H9 (cell line): ENCODE results near the gene TMEM221. TPM values are rescaled to one million over a fixed set of nuclear protein-coding genes. Genes with fewer than 3 reads are reported as not detected.

ENCODE experiments used
- DNase-seq: peaks from one replicate; pipeline ENCODE4 v3.0.0-alpha.2; 2017
- H2AFZ ChIP-seq: one replicate; pipeline ENCODE4 v1.6.1; 2013; ENCODE audit warnings: mild to moderate bottlenecking, low read length, control low read depth, moderate library complexity
- H2AK5ac ChIP-seq: 2 replicates; pipeline ENCODE4 v1.6.1; 2013; ENCODE audit warnings: low read length, control low read depth, mixed read lengths; ENCODE audit not compliant: insufficient read length
- H2BK120ac ChIP-seq: one replicate; pipeline ENCODE4 v1.6.1; 2013; ENCODE audit warnings: low read depth, mild to moderate bottlenecking, low read length, control low read depth, inconsistent platforms; ENCODE audit not compliant: poor library complexity, severe bottlenecking
- H2BK12ac ChIP-seq: 2 replicates; pipeline ENCODE4 v1.6.1; 2013; ENCODE audit warnings: low read length, control low read depth, mixed read lengths, low read depth; ENCODE audit not compliant: insufficient read length
- H2BK15ac ChIP-seq: 2 replicates; pipeline ENCODE4 v1.6.1; 2013; ENCODE audit warnings: low read depth, low read length, control low read depth
- H2BK20ac ChIP-seq: one replicate; pipeline ENCODE4 v1.6.1; 2013; ENCODE audit warnings: low read depth, mild to moderate bottlenecking, low read length, control low read depth, inconsistent platforms; ENCODE audit not compliant: poor library complexity, severe bottlenecking
- H2BK5ac ChIP-seq: 2 replicates; pipeline ENCODE4 v1.6.1; 2013; ENCODE audit warnings: low read length, control low read depth, mixed read lengths; ENCODE audit not compliant: insufficient read length
- H3K14ac ChIP-seq: 2 replicates; pipeline ENCODE4 v1.6.1; 2013; ENCODE audit warnings: low read length, control low read depth; ENCODE audit not compliant: insufficient read depth
- H3K18ac ChIP-seq: 2 replicates; pipeline ENCODE4 v1.6.1; 2013; ENCODE audit warnings: low read depth, mild to moderate bottlenecking, mixed read lengths, low read length, control low read depth; ENCODE audit not compliant: insufficient read length
- H3K23ac ChIP-seq: 2 replicates; pipeline ENCODE4 v1.6.1; 2013; ENCODE audit warnings: low read length, control low read depth, mixed read lengths, low read depth; ENCODE audit not compliant: insufficient read length
- H3K23me2 ChIP-seq: 2 replicates; pipeline ENCODE4 v1.6.1; 2013; ENCODE audit warnings: low read depth, mild to moderate bottlenecking, mixed read lengths, low read length, control low read depth; ENCODE audit not compliant: insufficient read length, poor library complexity, severe bottlenecking
- H3K27ac ChIP-seq: 2 replicates; pipeline ENCODE4 v1.5.1; 2013; ENCODE audit warnings: low read length, control low read depth, mixed read lengths, low read depth; ENCODE audit not compliant: insufficient read length
- H3K27me3 ChIP-seq: 2 replicates; pipeline ENCODE4 v1.6.1; 2013; ENCODE audit warnings: low read length, control low read depth, inconsistent platforms; ENCODE audit not compliant: insufficient read depth
- H3K4ac ChIP-seq: 2 replicates; pipeline ENCODE4 v1.6.1; 2013; ENCODE audit warnings: low read depth, mild to moderate bottlenecking, control low read depth, inconsistent platforms, low read length, moderate library complexity
- H3K4me1 ChIP-seq: 2 replicates; pipeline ENCODE4 v1.6.1; 2013; ENCODE audit warnings: low read length, control low read depth, inconsistent platforms; ENCODE audit not compliant: insufficient read depth
- H3K4me2 ChIP-seq: 2 replicates; pipeline ENCODE4 v1.6.1; 2013; ENCODE audit warnings: low read length, control low read depth, mixed read lengths; ENCODE audit not compliant: insufficient read length, insufficient read depth
- H3K56ac ChIP-seq: 2 replicates; pipeline ENCODE4 v1.6.1; 2013; ENCODE audit warnings: low read depth, mild to moderate bottlenecking, mixed read lengths, low read length, control low read depth; ENCODE audit not compliant: insufficient read length
- H3K79me1 ChIP-seq: 2 replicates; pipeline ENCODE4 v1.6.1; 2013; ENCODE audit warnings: low read depth, mild to moderate bottlenecking, moderate library complexity, low read length, control low read depth, inconsistent platforms; ENCODE audit not compliant: insufficient read depth, poor library complexity, severe bottlenecking
- H3K79me2 ChIP-seq: 2 replicates; pipeline ENCODE4 v1.6.1; 2013; ENCODE audit warnings: low read length, control low read depth, inconsistent platforms; ENCODE audit not compliant: insufficient read depth
- H3K9ac ChIP-seq: 2 replicates; pipeline ENCODE4 v1.6.1; 2013; ENCODE audit warnings: low read length, control low read depth, mixed read lengths; ENCODE audit not compliant: insufficient read length; ENCODE audit errors: extremely low read depth
- H3K9me3 ChIP-seq: one replicate; pipeline ENCODE4 v1.6.1; 2013; ENCODE audit warnings: low read depth, low read length, inconsistent platforms; ENCODE audit not compliant: control insufficient read depth
- H3T11ph ChIP-seq: one replicate; pipeline ENCODE4 v1.6.1; 2013; ENCODE audit warnings: mild to moderate bottlenecking, low read length, control low read depth, inconsistent platforms
- H4K20me1 ChIP-seq: one replicate; pipeline ENCODE4 v1.6.1; 2013; ENCODE audit not compliant: control insufficient read depth, insufficient read length, insufficient read depth
- H4K5ac ChIP-seq: 2 replicates; pipeline ENCODE4 v1.6.1; 2013; ENCODE audit warnings: low read depth, mild to moderate bottlenecking, mixed read lengths, low read length, control low read depth; ENCODE audit not compliant: insufficient read length
- H4K8ac ChIP-seq: replicated peaks from 2 replicates; pipeline ENCODE4 v1.6.1; 2013; ENCODE audit warnings: low read length, control low read depth, mixed read lengths, low read depth; ENCODE audit not compliant: insufficient read length
- H4K91ac ChIP-seq: 2 replicates; pipeline ENCODE4 v1.6.1; 2013; ENCODE audit warnings: low read depth, mild to moderate bottlenecking, moderate library complexity, mixed read lengths, low read length, control low read depth; ENCODE audit not compliant: insufficient read length
- H3K27ac Mint-ChIP-seq, 3 experiments: 2 replicates in 2 of 3; 3 replicates in 1 of 3; pipeline ENCODE4 v1.8.0; 2020 to 2021; ENCODE audit warnings: mixed read lengths in 3 of 3, mild to moderate bottlenecking in 1 of 3, moderate library complexity in 1 of 3
- H3K27me3 Mint-ChIP-seq: 2 replicates; pipeline ENCODE4 v1.8.0; 2021; ENCODE audit warnings: low read depth, mild to moderate bottlenecking, moderate library complexity, mixed read lengths
- H3K36me3 Mint-ChIP-seq, 3 experiments: 2 replicates in 2 of 3; 3 replicates in 1 of 3; pipeline ENCODE4 v1.8.0; 2020 to 2021; ENCODE audit warnings: low read depth in 3 of 3, mixed read lengths in 3 of 3; ENCODE audit not compliant: insufficient read depth in 1 of 3
- H3K4me1 Mint-ChIP-seq, 2 experiments: 2 replicates each; pipeline ENCODE4 v1.8.0; 2020; ENCODE audit warnings: mixed read lengths in 2 of 2
- H3K4me3 Mint-ChIP-seq, 2 experiments: 2 replicates in 1 of 2; 3 replicates in 1 of 2; pipeline ENCODE4 v1.8.0; 2020 to 2021; ENCODE audit warnings: mild to moderate bottlenecking in 2 of 2, mixed read lengths in 2 of 2, moderate library complexity in 1 of 2
- H3K9me3 Mint-ChIP-seq, 2 experiments: 2 replicates in 1 of 2; 3 replicates in 1 of 2; pipeline ENCODE4 v1.8.0; 2020; ENCODE audit warnings: mild to moderate bottlenecking in 2 of 2, mixed read lengths in 2 of 2, moderate library complexity in 1 of 2
- WGBS: extraction: QIAGEN DNeasy Blood & Tissue Kit; methylation state at CpG from one replicate; pipeline ENCODE4 v1.1.7; 2013; ENCODE audit warnings: missing lambda C conversion rate, low lambda C conversion rate, mixed read lengths; ENCODE audit not compliant: insufficient read length; ENCODE audit errors: extremely low coverage; 5-methylcytosine and 5-hydroxymethylcytosine counted together
- total RNA-seq: library from RNA; stranded (reverse); gene quantifications from 2 replicates; pipeline ENCODE4 v1.2.1, GENCODE V29; 2021
- TF ChIP-seq, protein P1 (sequence below): fragments of 200-600 bp; sonication (generic); conservative IDR thresholded peaks from 3 replicates; pipeline ENCODE4 v1.8.0; 2021; ENCODE audit warnings: antibody characterized with exemption, mild to moderate bottlenecking

The TMEM221 gene
- total RNA-seq, 1 experiment from 2014 or later, result 1.4 TPM

GRCh38 chr19:17460372-17461230 lies 12.1 kb upstream of the TMEM221 start, which contains the start of gene NXNL1:
Gene NXNL1, minus strand, starts transcription at chr19:17460926. Its CDS starts 57 bp downstream, at chr19:17460869.
- H3K4me3 Mint-ChIP-seq, result no peak within 1 kb of the TSS; a peak in 1 of 5 replicates
- Histone ChIP-seq H4K8ac (no peak within 1 kb of the TSS), H3K23me2 (no peaks in the 10 kb centered on the region), H3K18ac (no peak within 1 kb of the TSS), H3K79me2 (no peaks in the 10 kb centered on the region), H3K27ac (no peak within 1 kb of the TSS), H2BK120ac (no peak within 1 kb of the TSS), H3K79me1 (no peaks in the 10 kb centered on the region), H3K4me1 (no peaks in the 10 kb centered on the region), H2BK5ac (no peak within 1 kb of the TSS), H3T11ph (no peak within 1 kb of the TSS), H4K5ac (no peak within 1 kb of the TSS), H2BK20ac (no peak within 1 kb of the TSS), H3K56ac (no peak within 1 kb of the TSS), H2AFZ (no peak within 1 kb of the TSS), H3K14ac (no peak within 1 kb of the TSS; the same call in 1 of the 2 replicates), H4K91ac (no peak within 1 kb of the TSS), H3K4ac (no peak within 1 kb of the TSS), H2AK5ac (no peak within 1 kb of the TSS), H2BK15ac (no peak within 1 kb of the TSS), H3K23ac (no peak within 1 kb of the TSS), H3K4me2 (no peak within 1 kb of the TSS), H4K20me1 (peaks cover 4% of the 10 kb centered on the region), H3K9ac (no peak within 1 kb of the TSS), H2BK12ac (no peak within 1 kb of the TSS), H3K27me3 (no peaks in the 10 kb centered on the region; the same call in 1 of the 2 replicates), H3K9me3 (no peaks in the 10 kb centered on the region)
- H3K27me3 Mint-ChIP-seq, result peaks cover 37% of the 10 kb centered on the region
- no peaks in the 10 kb centered on the region for H3K9me3 Mint-ChIP-seq
- WGBS, result no CpG with 5 or more reads among the region's 26 CpGs
- no peaks in the 10 kb centered on the region; a peak in 1 of 7 replicates for H3K36me3 Mint-ChIP-seq
- no peak within 1 kb of the TSS; a peak in 1 of 7 replicates for H3K27ac Mint-ChIP-seq
- no peak for DNase-seq
- peaks cover 0 to under 1% of the 10 kb centered on the region in 2 experiments; a peak in 1 of 4 replicates for H3K4me1 Mint-ChIP-seq
- TF ChIP-seq, protein P1, sequence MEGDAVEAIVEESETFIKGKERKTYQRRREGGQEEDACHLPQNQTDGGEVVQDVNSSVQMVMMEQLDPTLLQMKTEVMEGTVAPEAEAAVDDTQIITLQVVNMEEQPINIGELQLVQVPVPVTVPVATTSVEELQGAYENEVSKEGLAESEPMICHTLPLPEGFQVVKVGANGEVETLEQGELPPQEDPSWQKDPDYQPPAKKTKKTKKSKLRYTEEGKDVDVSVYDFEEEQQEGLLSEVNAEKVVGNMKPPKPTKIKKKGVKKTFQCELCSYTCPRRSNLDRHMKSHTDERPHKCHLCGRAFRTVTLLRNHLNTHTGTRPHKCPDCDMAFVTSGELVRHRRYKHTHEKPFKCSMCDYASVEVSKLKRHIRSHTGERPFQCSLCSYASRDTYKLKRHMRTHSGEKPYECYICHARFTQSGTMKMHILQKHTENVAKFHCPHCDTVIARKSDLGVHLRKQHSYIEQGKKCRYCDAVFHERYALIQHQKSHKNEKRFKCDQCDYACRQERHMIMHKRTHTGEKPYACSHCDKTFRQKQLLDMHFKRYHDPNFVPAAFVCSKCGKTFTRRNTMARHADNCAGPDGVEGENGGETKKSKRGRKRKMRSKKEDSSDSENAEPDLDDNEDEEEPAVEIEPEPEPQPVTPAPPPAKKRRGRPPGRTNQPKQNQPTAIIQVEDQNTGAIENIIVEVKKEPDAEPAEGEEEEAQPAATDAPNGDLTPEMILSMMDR, result no peak
